GM18519 (cell line): ENCODE results near the gene SZT2.

Experiments used
- ATAC-seq: cut with Tn5 transposase; IDR thresholded peaks from one replicate; pipeline ENCODE4 v1.9.1; 2021; ENCODE audit warnings: mild to moderate bottlenecking, moderate library complexity; ENCODE audit not compliant: unreplicated experiment, low FRiP score

Gene SZT2

GRCh38 chr1:43389326-43390313, at the start of gene SZT2, which contains the start of gene MED8:
SZT2 (plus strand) TSS chr1:43389899; CDS start chr1:43389969, 70 bp downstream.
MED8 (minus strand) TSS chr1:43389800; CDS start chr1:43389764, 36 bp downstream.
- ATAC-seq = peak; percentile 67

- no peak for ATAC-seq
These were observed 49.1 kb upstream of the SZT2 start for GRCh38 chr1:43340559-43340958.

GRCh38 chr1:43344267-43344850, 45.3 kb upstream of the SZT2 start:
- no peak for ATAC-seq

GRCh38 chr1:43345120-43345519, 44.6 kb upstream of the SZT2 start:
- ATAC-seq = no peak

GRCh38 chr1:43346636-43347035, 43.1 kb upstream of the SZT2 start:
- no peak for ATAC-seq

GRCh38 chr1:43348343-43348808, 41.3 kb upstream of the SZT2 start:
- no peak for ATAC-seq

GRCh38 chr1:43348809-43349593, 40.7 kb upstream of the SZT2 start:
- no peak for ATAC-seq

GRCh38 chr1:43349594-43350306, 39.9 kb upstream of the SZT2 start:
- no peak for ATAC-seq

GRCh38 chr1:43350976-43351375, 38.7 kb upstream of the SZT2 start:
- no peak for ATAC-seq

- no peak for ATAC-seq
These were observed 38.0 kb upstream of the SZT2 start for GRCh38 chr1:43351421-43352350.

GRCh38 chr1:43352351-43352705, 37.4 kb upstream of the SZT2 start:
- ATAC-seq = no peak

- ATAC-seq = no peak
These were observed 36.8 kb upstream of the SZT2 start for GRCh38 chr1:43352881-43353280.

- ATAC-seq = no peak
These were observed 35.2 kb upstream of the SZT2 start for GRCh38 chr1:43354471-43354870.

- no peak for ATAC-seq
These were observed 34.8 kb upstream of the SZT2 start for GRCh38 chr1:43354936-43355335.

GRCh38 chr1:43357251-43357650, 32.4 kb upstream of the SZT2 start:
- ATAC-seq = no peak

- no peak for ATAC-seq
These were observed 31.5 kb upstream of the SZT2 start for GRCh38 chr1:43358121-43358745.

- peak; percentile 67 for ATAC-seq
These were observed 30.7 kb upstream of the SZT2 start, which contains the start of gene CDC20 for GRCh38 chr1:43358746-43359693. CDC20 (plus strand) TSS chr1:43358981; CDS start chr1:43359216, 235 bp downstream.
